ENCODE results near the gene RBM15.

GRCh38 chr1:110308247-110308646 lies 30.9 kb upstream of the RBM15 start:
- no peak for TF ChIP-seq CTCF (IDR thresholded peaks at IDR 0.05)
- no peak for TF ChIP-seq POLR2A (IDR thresholded peaks at IDR 0.05)
